Measurements from ENCODE around the gene ETFA. TPM values are rescaled to one million over a fixed set of nuclear protein-coding genes. Genes with fewer than 3 reads are reported as not detected.

The ETFA gene
- total and polyA plus RNA-seq, 8 donors = 102 to 148 (median 130) TPM

DNA sequence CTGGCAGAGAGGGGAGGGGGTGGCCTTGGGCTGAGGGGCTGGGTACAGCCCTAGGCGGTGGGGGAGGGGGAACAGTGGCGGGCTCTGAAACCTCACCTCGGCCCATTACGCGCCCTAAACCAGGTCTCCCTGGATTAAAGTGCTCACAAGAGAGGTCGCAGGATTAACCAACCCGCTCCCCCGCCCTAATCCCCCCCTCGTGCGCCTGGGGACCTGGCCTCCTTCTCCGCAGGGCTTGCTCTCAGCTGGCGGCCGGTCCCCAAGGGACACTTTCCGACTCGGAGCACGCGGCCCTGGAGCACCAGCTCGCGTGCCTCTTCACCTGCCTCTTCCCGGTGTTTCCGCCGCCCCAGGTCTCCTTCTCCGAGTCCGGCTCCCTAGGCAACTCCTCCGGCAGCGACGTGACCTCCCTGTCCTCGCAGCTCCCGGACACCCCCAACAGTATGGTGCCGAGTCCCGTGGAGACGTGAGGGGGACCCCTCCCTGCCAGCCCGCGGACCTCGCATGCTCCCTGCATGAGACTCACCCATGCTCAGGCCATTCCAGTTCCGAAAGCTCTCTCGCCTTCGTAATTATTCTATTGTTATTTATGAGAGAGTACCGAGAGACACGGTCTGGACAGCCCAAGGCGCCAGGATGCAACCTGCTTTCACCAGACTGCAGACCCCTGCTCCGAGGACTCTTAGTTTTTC is 30.2 kb upstream of the ETFA start:
- peaks cover 18 to 83% of the 10 kb centered on the region in 2 donors for H3K4me1 ChIP-seq
- no peak for DNase-seq
- no peaks in the 10 kb centered on the region for H3K36me3 ChIP-seq
- no peak overlapping the region for H3K27ac ChIP-seq
- H3K9me3 ChIP-seq = no peaks in the 10 kb centered on the region
- peak; percentile 30 for ATAC-seq
- intact Hi-C loops (cut with DNase I) = no loop called here
- no peak for TF ChIP-seq CTCF (IDR thresholded peaks at IDR 0.05)
- H3K27me3 ChIP-seq = peaks cover 100% of the 10 kb centered on the region in 2 donors
- H3K4me3 ChIP-seq = no peak overlapping the region

DNA sequence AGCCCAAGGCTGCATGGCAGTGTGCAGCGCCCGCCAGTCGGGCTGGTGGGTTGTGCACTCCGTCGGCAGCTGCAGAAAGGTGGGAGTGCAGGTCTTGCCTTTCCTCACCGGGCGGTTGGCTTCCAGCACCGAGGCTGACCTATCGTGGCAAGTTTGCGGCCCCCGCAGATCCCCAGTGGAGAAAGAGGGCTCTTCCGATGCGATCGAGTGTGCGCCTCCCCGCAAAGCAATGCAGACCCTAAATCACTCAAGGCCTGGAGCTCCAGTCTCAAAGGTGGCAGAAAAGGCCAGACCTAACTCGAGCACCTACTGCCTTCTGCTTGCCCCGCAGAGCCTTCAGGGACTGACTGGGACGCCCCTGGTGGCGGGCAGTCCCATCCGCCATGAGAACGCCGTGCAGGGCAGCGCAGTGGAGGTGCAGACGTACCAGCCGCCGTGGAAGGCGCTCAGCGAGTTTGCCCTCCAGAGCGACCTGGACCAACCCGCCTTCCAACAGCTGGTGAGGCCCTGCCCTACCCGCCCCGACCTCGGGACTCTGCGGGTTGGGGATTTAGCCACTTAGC is 29.6 kb upstream of the ETFA start:
- Histone ChIP-seq H3K27ac (no peak overlapping the region), H3K9me3 (no peaks in the 10 kb centered on the region), H3K4me1 (peaks cover 14 to 81% of the 10 kb centered on the region in 2 donors), H3K36me3 (no peaks in the 10 kb centered on the region), H3K4me3 (peak overlapping the region in 1 of 2 donors; percentile 35), H3K27me3 (peaks cover 100% of the 10 kb centered on the region in 2 donors)
- TF ChIP-seq CTCF (IDR thresholded peaks at IDR 0.05) = no peak
- ATAC-seq (peak; percentile 20), DNase-seq (peak in 1 of 4 donors; percentile 81)
- intact Hi-C loops (cut with DNase I) = no loop called here

GRCh38 chr15:76340198-76340802 is 29.0 kb upstream of the ETFA start:
- no peak for TF ChIP-seq CTCF (IDR thresholded peaks at IDR 0.05)
- Histone ChIP-seq H3K9me3 (no peaks in the 10 kb centered on the region), H3K36me3 (no peaks in the 10 kb centered on the region), H3K27ac (no peak overlapping the region), H3K4me1 (peaks cover 14 to 81% of the 10 kb centered on the region in 2 donors), H3K27me3 (peaks cover 100% of the 10 kb centered on the region in 2 donors), H3K4me3 (peak overlapping the region in 1 of 2 donors; percentile 35)
- peak in 2 of 4 donors; percentile 56 to 82 for DNase-seq
- no peak for ATAC-seq
- intact Hi-C loops (cut with DNase I) = no loop called here

DNA sequence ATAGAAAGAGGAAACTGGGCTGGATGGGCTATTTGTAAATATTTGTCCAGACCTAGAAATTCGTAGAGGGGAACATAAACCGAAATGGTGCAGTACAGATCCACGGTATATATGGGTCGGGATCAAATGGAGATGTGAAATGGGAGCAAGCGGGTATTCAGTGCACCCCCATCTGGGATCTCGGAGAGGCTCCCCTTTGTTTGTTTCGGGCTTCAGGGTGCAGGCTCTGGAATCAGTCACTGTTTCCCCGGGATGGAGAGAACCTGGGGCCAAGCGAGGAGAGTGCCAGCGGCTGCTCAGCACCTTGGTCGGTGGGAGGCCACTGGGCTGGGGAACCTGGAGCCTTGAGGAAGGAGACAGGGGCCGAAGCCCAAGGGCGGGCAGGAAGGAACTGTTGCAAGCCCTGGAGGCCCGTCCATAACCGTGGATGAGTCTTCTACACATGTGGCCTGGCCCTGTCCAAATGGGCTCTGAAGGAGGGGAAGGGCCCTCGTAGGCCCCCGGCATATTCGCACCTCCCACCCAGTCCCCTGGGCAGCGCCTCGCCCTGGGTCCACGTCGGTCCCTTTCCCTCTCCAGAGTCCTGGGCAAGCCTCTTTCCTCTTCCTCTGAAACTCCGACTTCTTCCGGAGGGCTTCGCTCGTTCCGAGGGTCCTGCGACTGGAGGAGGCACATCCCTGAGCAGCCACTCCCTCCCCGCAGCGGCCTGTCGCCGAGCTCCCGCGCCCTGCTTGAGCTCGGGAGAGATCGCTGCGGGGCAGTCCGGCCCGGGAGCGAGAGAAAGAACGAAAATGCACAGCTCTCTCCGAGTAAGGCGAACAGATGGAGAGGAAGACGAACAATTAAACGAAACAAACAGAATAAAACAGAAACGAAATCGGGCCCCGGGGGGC is 28.3 kb upstream of the ETFA start:
- intact Hi-C loops (cut with DNase I) = no loop called here
- peaks cover 14 to 84% of the 10 kb centered on the region in 2 donors for H3K4me1 ChIP-seq
- no peaks in the 10 kb centered on the region for H3K36me3 ChIP-seq
- no peak for TF ChIP-seq CTCF (IDR thresholded peaks at IDR 0.05)
- no peak overlapping the region for H3K27ac ChIP-seq
- peak in 1 of 4 donors; percentile 81 for DNase-seq
- H3K9me3 ChIP-seq = no peaks in the 10 kb centered on the region
- peak overlapping the region in 1 of 2 donors; percentile 35 for H3K4me3 ChIP-seq
- H3K27me3 ChIP-seq = peaks cover 100% of the 10 kb centered on the region in 2 donors
- no peak for ATAC-seq
